ENCODE data around the gene PLRG1. TPM values are rescaled to one million over a fixed set of nuclear protein-coding genes. Genes with fewer than 3 reads are reported as not detected.
"Not testable (repeated sequence)": the region's sequence is repeated elsewhere in the genome, so short reads cannot be mapped to it uniquely, and the experiment has no call there.

PLRG1 gene
- polyA plus RNA-seq: 10 to 100 TPM; 28.9 to 56.0 TPM

DNA sequence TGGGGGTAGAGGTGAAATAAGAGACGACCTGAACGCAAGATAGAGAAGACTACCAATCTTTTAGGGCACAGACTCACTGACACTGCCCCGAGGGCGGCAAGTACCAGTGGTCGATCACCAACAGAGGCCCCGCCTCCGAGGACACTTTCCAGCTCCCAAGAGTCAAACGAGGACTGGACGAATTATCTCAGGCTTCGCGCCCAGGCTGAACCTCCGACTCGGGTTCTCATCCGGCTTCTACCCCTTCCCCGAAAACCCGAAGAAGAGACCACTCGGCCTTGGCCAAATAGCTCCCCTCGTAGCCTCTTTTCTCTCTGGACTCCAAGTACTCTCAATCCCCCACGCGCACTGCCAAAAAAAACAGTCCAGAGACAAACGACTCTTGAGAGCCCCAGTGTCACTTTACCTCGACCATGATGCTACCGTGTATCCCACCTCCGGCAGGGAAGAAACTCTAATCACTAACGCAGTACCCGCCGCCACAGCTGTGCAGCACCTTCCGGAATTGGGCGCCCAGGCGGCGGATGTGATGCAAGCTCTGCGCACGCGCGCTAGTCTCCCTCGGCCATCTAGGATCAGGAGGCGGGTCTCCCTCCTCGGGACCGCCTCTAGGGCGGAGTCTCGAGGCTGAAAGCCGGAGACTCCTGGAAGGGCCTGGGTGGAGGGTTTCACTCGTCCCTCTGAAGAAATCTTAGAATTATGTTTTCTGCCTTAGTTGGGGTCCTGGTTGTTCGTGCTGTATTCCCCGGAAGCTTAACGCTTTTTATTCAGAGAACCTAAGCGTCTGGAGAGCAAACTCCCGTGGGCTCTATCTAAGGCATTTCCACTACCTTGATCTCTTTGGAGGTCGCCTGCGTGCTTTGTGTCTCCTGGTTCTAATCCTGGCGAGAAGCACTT is at the start of gene PLRG1:
TSS of gene PLRG1 (minus strand) at position 507 of the 897 bp plus-strand sequence. CDS start at position 415, 92 bp downstream.
- 1% methylated on average over 51 of the region's 51 CpGs for WGBS, 2 donors

DNA sequence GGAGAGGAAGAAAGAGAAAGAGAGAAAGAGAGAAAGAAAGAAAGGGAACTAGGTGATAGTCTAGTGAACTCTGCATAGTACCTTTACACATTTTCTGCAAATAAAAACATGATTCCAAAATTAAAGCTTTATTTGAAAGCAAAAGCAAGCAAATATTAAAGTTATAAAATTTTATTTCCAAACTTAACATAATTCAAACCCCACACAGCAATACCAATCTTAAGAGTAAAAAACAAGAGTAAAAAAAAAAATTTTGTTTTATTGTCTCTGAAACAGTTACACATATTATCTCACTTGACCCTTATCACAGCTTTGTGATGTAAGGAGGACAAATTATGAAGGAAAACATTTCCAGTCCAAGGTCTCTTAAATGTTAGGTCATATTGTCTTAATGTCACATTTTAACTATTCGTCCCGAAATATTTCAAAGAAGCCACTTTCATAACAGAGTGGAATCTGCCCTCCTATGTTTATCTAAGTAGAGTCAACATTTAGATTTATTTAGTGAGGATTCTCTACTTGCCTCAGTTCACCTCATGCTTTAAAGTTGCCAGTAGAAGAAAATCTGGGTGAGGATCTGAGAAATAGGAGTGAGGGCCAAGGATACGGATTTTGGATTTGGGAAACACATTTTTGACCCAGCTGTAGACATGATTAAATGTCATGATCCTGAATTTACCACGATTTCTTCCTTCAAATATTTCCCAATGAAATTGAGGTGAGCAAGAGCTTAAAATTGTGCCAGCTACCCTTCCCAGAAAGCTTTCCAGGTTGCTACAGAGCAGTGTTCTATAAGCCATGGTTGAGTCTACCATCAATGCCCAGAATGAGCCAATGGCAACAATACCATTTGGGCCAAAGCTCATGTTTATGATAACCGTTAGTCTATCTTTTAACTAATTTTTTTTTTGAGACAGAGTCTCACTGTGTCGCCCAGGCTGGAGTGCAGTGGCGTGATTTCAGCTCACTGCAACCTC is 47.9 kb upstream of the PLRG1 start:
- H3K27me3 ChIP-seq (ENCODE audit: control insufficient read depth in 1 of 2, insufficient read depth in 2 of 2, low read length in 2 of 2): no peaks in the 10 kb centered on the region
- WGBS, 2 donors: 80 to 81% methylated on average over 7 of the region's 7 CpGs
- H3K9me3 ChIP-seq (ENCODE audit: control insufficient read depth in 2 of 2, insufficient read depth in 1 of 2, low read depth in 1 of 2, low read length in 1 of 2): no peaks in the 10 kb centered on the region
- H3K4me1 ChIP-seq (ENCODE audit: control insufficient read depth in 2 of 2, insufficient read depth in 2 of 2, low read length in 1 of 2): no peaks in the 10 kb centered on the region
- no peak overlapping the region for H3K4me3 ChIP-seq (ENCODE audit: low read depth in 1 of 2, low read length in 2 of 2)
- H3K27ac ChIP-seq (ENCODE audit: low read depth in 2 of 2, low read length in 1 of 2): no peak overlapping the region
- H3K36me3 ChIP-seq (ENCODE audit: control insufficient read depth in 2 of 2, insufficient read depth in 2 of 2, low read length in 1 of 2): no peaks in the 10 kb centered on the region

More for the DNA sequence above, at the start of gene PLRG1:
- Histone ChIP-seq H3K9me3 (ENCODE audit: control insufficient read depth in 2 of 2, insufficient read depth in 1 of 2, low read depth in 1 of 2, low read length in 1 of 2) (no peaks in the 10 kb centered on the region), H3K27me3 (ENCODE audit: control insufficient read depth in 1 of 2, insufficient read depth in 2 of 2, low read length in 2 of 2) (no peaks in the 10 kb centered on the region), H3K4me1 (ENCODE audit: control insufficient read depth in 2 of 2, insufficient read depth in 2 of 2, low read length in 1 of 2) (no peaks in the 10 kb centered on the region), H3K36me3 (ENCODE audit: control insufficient read depth in 2 of 2, insufficient read depth in 2 of 2, low read length in 1 of 2) (no peaks in the 10 kb centered on the region), H3K4me3 (ENCODE audit: low read depth in 1 of 2, low read length in 2 of 2) (peak within 1 kb of the TSS; percentile 75 to 99), H3K27ac (ENCODE audit: low read depth in 2 of 2, low read length in 1 of 2) (peak within 1 kb of the TSS; percentile 59 to 74)

DNA sequence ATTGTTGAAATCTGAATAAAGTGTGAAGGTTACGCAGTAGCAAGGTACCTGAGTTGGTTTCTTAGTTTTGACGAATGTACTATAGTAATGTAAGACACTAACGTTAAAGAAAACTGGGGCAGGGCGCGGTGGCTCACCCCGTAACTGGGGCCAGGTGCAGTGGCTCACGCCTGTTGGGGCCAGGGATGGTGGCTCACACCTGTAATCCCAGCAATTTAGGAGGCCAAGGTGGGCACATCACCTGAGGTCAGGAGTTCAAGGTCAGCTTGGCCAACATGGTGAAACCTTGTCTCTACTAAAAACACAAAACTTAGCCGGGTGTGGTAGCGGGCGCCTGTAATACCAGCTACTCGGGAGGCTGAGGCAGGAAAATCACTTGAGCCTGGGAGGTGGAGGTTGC is 47.1 kb upstream of the PLRG1 start:
- WGBS, 2 donors: 90% methylated on average over 11 of the region's 11 CpGs
- H3K4me1 ChIP-seq (ENCODE audit: control insufficient read depth in 2 of 2, insufficient read depth in 2 of 2, low read length in 1 of 2); H3K36me3 ChIP-seq (ENCODE audit: control insufficient read depth in 2 of 2, insufficient read depth in 2 of 2, low read length in 1 of 2); H3K9me3 ChIP-seq (ENCODE audit: control insufficient read depth in 2 of 2, insufficient read depth in 1 of 2, low read depth in 1 of 2, low read length in 1 of 2); H3K27ac ChIP-seq (ENCODE audit: low read depth in 2 of 2, low read length in 1 of 2); H3K27me3 ChIP-seq (ENCODE audit: control insufficient read depth in 1 of 2, insufficient read depth in 2 of 2, low read length in 2 of 2); H3K4me3 ChIP-seq (ENCODE audit: low read depth in 1 of 2, low read length in 2 of 2): not testable (repeated sequence)

DNA sequence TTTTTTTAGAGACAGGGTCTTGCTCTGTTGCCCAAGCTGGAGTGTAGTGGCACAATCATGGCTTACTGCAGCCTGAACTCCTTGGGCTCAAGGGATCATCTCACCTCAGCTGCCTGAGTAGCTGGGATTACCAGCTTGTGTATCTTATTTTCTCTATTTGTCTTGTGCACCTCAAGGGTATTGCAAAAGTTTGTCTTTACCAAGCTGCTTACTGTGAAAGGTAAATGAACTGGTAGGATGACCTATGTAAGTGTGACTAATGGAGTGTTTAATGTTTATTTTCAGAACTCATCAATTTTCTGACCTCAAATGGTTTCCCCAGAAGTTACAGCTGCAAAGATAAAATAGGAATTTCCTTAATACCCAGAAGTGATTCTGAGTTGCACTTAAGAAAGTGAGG is 45.6 kb upstream of the PLRG1 start:
- H3K27ac ChIP-seq (ENCODE audit: low read depth in 2 of 2, low read length in 1 of 2): no peak overlapping the region
- H3K4me3 ChIP-seq (ENCODE audit: low read depth in 1 of 2, low read length in 2 of 2): no peak overlapping the region
- H3K36me3 ChIP-seq (ENCODE audit: control insufficient read depth in 2 of 2, insufficient read depth in 2 of 2, low read length in 1 of 2): no peaks in the 10 kb centered on the region
- no peaks in the 10 kb centered on the region for H3K4me1 ChIP-seq (ENCODE audit: control insufficient read depth in 2 of 2, insufficient read depth in 2 of 2, low read length in 1 of 2)
- H3K27me3 ChIP-seq (ENCODE audit: control insufficient read depth in 1 of 2, insufficient read depth in 2 of 2, low read length in 2 of 2): peaks cover 0 to 3% of the 10 kb centered on the region in 2 donors
- H3K9me3 ChIP-seq (ENCODE audit: control insufficient read depth in 2 of 2, insufficient read depth in 1 of 2, low read depth in 1 of 2, low read length in 1 of 2): no peaks in the 10 kb centered on the region

DNA sequence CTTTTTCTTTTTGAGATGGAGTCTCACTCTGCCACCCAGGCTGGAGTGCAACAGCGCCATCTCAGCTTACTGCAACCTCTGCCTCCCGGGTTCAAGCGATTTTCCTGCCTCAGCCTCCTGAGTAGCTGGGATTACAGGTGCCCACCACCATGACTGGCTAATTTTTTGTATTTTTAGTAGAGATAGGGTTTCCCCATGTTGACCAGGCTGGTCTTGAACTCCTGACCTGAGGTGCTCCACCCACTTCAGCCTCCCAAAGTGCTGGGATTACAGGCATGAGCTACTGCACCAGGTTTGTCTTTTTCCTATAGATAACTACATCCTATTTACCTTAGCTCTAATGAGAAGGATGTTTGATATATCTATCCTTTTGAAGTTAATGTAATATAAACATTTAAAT is 44.1 kb upstream of the PLRG1 start:
- WGBS, 2 donors: 85 to 95% methylated on average over 3 of the region's 3 CpGs
- not testable (repeated sequence) for H3K4me1 ChIP-seq (ENCODE audit: control insufficient read depth in 2 of 2, insufficient read depth in 2 of 2, low read length in 1 of 2); H3K4me3 ChIP-seq (ENCODE audit: low read depth in 1 of 2, low read length in 2 of 2); H3K27me3 ChIP-seq (ENCODE audit: control insufficient read depth in 1 of 2, insufficient read depth in 2 of 2, low read length in 2 of 2); H3K27ac ChIP-seq (ENCODE audit: low read depth in 2 of 2, low read length in 1 of 2); H3K9me3 ChIP-seq (ENCODE audit: control insufficient read depth in 2 of 2, insufficient read depth in 1 of 2, low read depth in 1 of 2, low read length in 1 of 2); H3K36me3 ChIP-seq (ENCODE audit: control insufficient read depth in 2 of 2, insufficient read depth in 2 of 2, low read length in 1 of 2)

DNA sequence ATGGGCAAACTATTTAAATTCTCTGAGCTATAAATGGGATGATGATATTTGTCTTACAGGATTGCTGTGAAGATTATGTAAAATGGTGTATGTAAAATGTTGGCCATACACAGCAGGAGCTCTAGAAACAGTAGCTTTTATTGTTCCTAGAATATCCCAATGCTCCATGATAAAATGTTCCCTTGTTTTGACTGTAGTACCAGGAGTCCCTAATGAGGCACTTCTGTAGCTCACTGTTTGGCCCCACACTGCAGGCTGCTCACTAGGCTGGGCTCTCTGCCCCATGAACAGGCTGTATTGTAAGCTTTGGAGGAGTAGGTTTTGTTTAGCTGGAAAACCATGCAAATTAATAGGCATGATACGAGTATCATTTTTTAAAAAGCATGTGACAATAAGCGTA is 43.7 kb upstream of the PLRG1 start:
- WGBS, 2 donors: 38 to 76% methylated on average over 2 of the region's 2 CpGs
- Histone ChIP-seq H3K4me1 (ENCODE audit: control insufficient read depth in 2 of 2, insufficient read depth in 2 of 2, low read length in 1 of 2) (no peaks in the 10 kb centered on the region), H3K36me3 (ENCODE audit: control insufficient read depth in 2 of 2, insufficient read depth in 2 of 2, low read length in 1 of 2) (no peaks in the 10 kb centered on the region), H3K27ac (ENCODE audit: low read depth in 2 of 2, low read length in 1 of 2) (no peak overlapping the region), H3K9me3 (ENCODE audit: control insufficient read depth in 2 of 2, insufficient read depth in 1 of 2, low read depth in 1 of 2, low read length in 1 of 2) (no peaks in the 10 kb centered on the region), H3K27me3 (ENCODE audit: control insufficient read depth in 1 of 2, insufficient read depth in 2 of 2, low read length in 2 of 2) (peaks cover 2 to 3% of the 10 kb centered on the region in 2 donors), H3K4me3 (ENCODE audit: low read depth in 1 of 2, low read length in 2 of 2) (no peak overlapping the region)

DNA sequence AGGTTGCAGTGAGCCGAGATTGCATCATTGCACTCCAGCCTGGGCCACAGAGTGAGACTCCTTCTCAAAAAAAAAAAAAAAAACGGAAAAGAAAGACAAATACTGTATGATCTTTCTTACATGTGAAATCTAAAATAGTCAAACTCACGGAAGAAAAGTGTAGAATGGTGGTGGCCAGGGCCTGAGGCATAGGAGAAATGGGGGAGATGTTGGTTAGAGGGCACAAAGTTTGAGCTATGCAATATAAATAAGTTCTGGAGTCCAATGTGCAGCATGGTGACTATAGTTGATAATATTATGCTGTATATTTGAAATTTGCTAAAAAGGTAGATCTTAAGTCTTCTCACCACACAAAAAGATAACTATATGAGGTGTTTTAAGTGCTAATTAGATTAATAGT is 41.7 kb upstream of the PLRG1 start:
- Histone ChIP-seq H3K36me3 (ENCODE audit: control insufficient read depth in 2 of 2, insufficient read depth in 2 of 2, low read length in 1 of 2) (no peaks in the 10 kb centered on the region), H3K4me3 (ENCODE audit: low read depth in 1 of 2, low read length in 2 of 2) (no peak overlapping the region), H3K9me3 (ENCODE audit: control insufficient read depth in 2 of 2, insufficient read depth in 1 of 2, low read depth in 1 of 2, low read length in 1 of 2) (no peaks in the 10 kb centered on the region), H3K4me1 (ENCODE audit: control insufficient read depth in 2 of 2, insufficient read depth in 2 of 2, low read length in 1 of 2) (no peaks in the 10 kb centered on the region), H3K27me3 (ENCODE audit: control insufficient read depth in 1 of 2, insufficient read depth in 2 of 2, low read length in 2 of 2) (peaks cover 2 to 3% of the 10 kb centered on the region in 2 donors), H3K27ac (ENCODE audit: low read depth in 2 of 2, low read length in 1 of 2) (no peak overlapping the region)
- 77 to 80% methylated on average over 3 of the region's 3 CpGs for WGBS, 2 donors

DNA sequence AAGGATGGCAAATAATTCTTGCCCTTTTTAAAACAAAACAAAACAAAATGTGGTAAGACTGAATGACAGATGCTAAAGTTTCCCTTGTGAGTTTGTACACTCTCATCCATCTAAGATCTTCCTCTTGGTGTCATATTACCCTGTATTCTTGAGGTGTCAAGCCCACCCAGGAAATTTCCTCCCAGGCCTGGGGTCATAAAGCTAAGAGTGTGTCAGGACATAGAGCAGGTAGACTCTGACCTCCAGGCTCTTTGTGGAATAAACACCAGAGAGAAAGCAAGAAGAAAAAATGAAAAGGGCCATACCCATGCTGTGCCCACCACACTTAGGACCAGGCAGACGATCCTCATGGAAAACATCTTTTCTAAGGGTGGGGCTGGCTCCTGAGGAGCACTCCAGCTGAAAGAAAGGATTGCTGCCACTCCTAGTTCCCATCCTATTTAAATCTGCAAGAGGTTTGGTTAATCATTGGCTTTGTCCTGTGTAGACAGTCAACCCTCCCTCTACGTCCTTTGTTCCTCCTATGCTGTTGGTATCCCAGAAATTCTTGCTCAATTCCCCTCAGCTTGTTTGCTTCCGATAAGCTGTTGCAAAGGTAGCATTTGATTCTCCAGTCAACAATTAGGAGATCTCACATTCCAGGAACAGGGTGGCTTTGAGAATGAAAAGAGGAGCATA is 40.3 kb upstream of the PLRG1 start, which contains the start of gene FGA:
TSS of gene FGA (minus strand) at position 414 of the 678 bp plus-strand sequence. CDS start at position 359, 55 bp downstream.
- Histone ChIP-seq H3K27ac (ENCODE audit: low read depth in 2 of 2, low read length in 1 of 2) (no peak within 1 kb of the TSS), H3K4me1 (ENCODE audit: control insufficient read depth in 2 of 2, insufficient read depth in 2 of 2, low read length in 1 of 2) (no peaks in the 10 kb centered on the region), H3K4me3 (ENCODE audit: low read depth in 1 of 2, low read length in 2 of 2) (no peak within 1 kb of the TSS), H3K9me3 (ENCODE audit: control insufficient read depth in 2 of 2, insufficient read depth in 1 of 2, low read depth in 1 of 2, low read length in 1 of 2) (no peaks in the 10 kb centered on the region), H3K27me3 (ENCODE audit: control insufficient read depth in 1 of 2, insufficient read depth in 2 of 2, low read length in 2 of 2) (peaks cover 2 to 3% of the 10 kb centered on the region in 2 donors), H3K36me3 (ENCODE audit: control insufficient read depth in 2 of 2, insufficient read depth in 2 of 2, low read length in 1 of 2) (no peaks in the 10 kb centered on the region)
- 44 to 59% methylated on average over 3 of the region's 3 CpGs for WGBS, 2 donors

Data from esophagus (tissue), 2 donors.